Measurements from ENCODE around the gene NRSN2.

NRSN2 gene

DNA sequence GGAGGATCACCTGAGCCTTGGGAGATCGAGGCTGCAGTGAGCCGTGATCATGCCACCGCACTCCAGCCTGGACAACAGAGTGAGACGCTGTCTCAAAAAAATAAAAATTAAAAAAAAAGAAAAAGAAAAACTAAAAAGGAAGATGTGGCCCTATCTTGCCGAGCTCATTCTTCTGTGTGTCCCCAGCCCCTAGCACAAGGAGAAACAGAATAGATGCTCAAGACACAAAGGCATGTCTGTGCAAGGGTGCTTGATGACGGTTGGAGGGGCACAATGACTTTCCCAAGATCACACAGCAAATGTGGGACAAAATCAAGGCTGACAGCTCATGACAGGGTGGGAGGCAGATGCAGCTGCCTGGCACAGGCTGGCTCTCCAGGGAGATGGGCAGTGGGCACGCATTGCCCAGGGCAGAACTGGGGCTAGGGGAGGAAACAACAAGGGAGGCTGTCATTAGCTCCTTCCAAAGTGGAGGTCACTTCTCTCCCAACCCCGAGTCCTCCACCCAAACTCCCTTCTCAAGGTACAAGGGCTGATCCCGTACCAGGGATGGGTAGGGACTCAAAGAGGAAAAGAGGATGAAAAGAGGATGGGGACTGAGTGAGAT lies 775 bp upstream of the NRSN2 start:
- Histone ChIP-seq H4K20me1 (ENCODE audit: insufficient read depth, low read length) (no peaks in the 10 kb centered on the region), H3K9me3 (replicated peaks; ENCODE audit: insufficient read depth, low read length) (no peaks in the 10 kb centered on the region), H3K27ac (ENCODE audit: low read length) (no peak overlapping the region), H3K9ac (ENCODE audit: low read length) (no peak overlapping the region), H3K4me2 (ENCODE audit: low read depth, low read length) (no peak overlapping the region), H2AFZ (ENCODE audit: low read length) (no peak overlapping the region), H3K4me3 (ENCODE audit: low read length) (no peak overlapping the region), H3K27me3 (replicated peaks; ENCODE audit: insufficient read depth, low read length) (no peaks in the 10 kb centered on the region), H3K36me3 (replicated peaks; ENCODE audit: insufficient read depth, low read length) (no peaks in the 10 kb centered on the region), H3F3A (ENCODE audit: insufficient read depth, low read length) (0 out of 2 replicates have a peak, but pooled peaks cover 3% of the 10 kb centered on the region), H3K4me1 (ENCODE audit: low read length) (peaks cover 5% of the 10 kb centered on the region), H3K9me2 (replicated peaks; ENCODE audit: insufficient read depth, low read length) (no peaks in the 10 kb centered on the region), H3K79me2 (ENCODE audit: low read length) (no peaks in the 10 kb centered on the region; the same call in 1 of the 2 replicates)
- TF ChIP-seq EZH2 (optimal IDR thresholded peaks at IDR 0.05; ENCODE audit: low read depth, low read length) (no peak), EZH2phosphoT487 (IDR thresholded peaks at IDR 0.05; ENCODE audit: low read length) (no peak)
- TF ChIP-seq, protein P1, sequence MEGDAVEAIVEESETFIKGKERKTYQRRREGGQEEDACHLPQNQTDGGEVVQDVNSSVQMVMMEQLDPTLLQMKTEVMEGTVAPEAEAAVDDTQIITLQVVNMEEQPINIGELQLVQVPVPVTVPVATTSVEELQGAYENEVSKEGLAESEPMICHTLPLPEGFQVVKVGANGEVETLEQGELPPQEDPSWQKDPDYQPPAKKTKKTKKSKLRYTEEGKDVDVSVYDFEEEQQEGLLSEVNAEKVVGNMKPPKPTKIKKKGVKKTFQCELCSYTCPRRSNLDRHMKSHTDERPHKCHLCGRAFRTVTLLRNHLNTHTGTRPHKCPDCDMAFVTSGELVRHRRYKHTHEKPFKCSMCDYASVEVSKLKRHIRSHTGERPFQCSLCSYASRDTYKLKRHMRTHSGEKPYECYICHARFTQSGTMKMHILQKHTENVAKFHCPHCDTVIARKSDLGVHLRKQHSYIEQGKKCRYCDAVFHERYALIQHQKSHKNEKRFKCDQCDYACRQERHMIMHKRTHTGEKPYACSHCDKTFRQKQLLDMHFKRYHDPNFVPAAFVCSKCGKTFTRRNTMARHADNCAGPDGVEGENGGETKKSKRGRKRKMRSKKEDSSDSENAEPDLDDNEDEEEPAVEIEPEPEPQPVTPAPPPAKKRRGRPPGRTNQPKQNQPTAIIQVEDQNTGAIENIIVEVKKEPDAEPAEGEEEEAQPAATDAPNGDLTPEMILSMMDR (IDR thresholded peaks at IDR 0.05; ENCODE audit: low read length), result no peak
- DNase-seq, result no peak

DNA sequence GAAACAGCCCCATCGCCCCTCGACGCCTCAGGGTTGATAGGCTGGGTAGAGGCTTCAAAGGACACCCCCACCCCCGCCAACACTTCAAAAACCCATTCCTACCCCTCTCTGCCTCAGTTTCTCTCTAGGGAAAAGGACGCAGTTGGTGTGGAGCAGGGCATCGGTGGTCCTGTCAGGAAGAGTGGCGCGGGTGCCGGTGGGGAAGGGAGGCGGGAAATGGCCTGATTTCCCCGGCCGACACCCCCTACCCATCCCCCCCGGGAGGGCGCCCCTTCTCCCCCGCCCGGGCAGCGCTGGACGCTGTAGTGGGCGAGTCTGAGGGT lies 367 bp downstream of the NRSN2 start:
- H3K4me1 ChIP-seq (ENCODE audit: low read length), result peaks cover 9% of the 10 kb centered on the region
- 0 out of 2 replicates have a peak, but pooled peaks cover 3% of the 10 kb centered on the region for H3F3A ChIP-seq (ENCODE audit: insufficient read depth, low read length)
- no peak for DNase-seq
- H3K27ac ChIP-seq (ENCODE audit: low read length), result peak overlapping the region; percentile 66; the same call in 1 of the 2 replicates
- peak overlapping the region; percentile 83 for H3K4me3 ChIP-seq (ENCODE audit: low read length)
- H3K4me2 ChIP-seq (ENCODE audit: low read depth, low read length), result peak overlapping the region; percentile 74
- no peaks in the 10 kb centered on the region for H3K9me2 ChIP-seq (replicated peaks; ENCODE audit: insufficient read depth, low read length)
- H4K20me1 ChIP-seq (ENCODE audit: insufficient read depth, low read length), result no peaks in the 10 kb centered on the region
- H3K79me2 ChIP-seq (ENCODE audit: low read length), result no peaks in the 10 kb centered on the region; the same call in 1 of the 2 replicates
- no peaks in the 10 kb centered on the region for H3K27me3 ChIP-seq (replicated peaks; ENCODE audit: insufficient read depth, low read length)
- TF ChIP-seq EZH2 (optimal IDR thresholded peaks at IDR 0.05; ENCODE audit: low read depth, low read length) (no peak), EZH2phosphoT487 (IDR thresholded peaks at IDR 0.05; ENCODE audit: low read length) (no peak)
- TF ChIP-seq, protein P1 (IDR thresholded peaks at IDR 0.05; ENCODE audit: low read length), result no peak
- H3K9me3 ChIP-seq (replicated peaks; ENCODE audit: insufficient read depth, low read length), result no peaks in the 10 kb centered on the region
- no peaks in the 10 kb centered on the region for H3K36me3 ChIP-seq (replicated peaks; ENCODE audit: insufficient read depth, low read length)
- peak overlapping the region; percentile 92 for H2AFZ ChIP-seq (ENCODE audit: low read length)
- peak overlapping the region; percentile 87 for H3K9ac ChIP-seq (ENCODE audit: low read length)

DNA sequence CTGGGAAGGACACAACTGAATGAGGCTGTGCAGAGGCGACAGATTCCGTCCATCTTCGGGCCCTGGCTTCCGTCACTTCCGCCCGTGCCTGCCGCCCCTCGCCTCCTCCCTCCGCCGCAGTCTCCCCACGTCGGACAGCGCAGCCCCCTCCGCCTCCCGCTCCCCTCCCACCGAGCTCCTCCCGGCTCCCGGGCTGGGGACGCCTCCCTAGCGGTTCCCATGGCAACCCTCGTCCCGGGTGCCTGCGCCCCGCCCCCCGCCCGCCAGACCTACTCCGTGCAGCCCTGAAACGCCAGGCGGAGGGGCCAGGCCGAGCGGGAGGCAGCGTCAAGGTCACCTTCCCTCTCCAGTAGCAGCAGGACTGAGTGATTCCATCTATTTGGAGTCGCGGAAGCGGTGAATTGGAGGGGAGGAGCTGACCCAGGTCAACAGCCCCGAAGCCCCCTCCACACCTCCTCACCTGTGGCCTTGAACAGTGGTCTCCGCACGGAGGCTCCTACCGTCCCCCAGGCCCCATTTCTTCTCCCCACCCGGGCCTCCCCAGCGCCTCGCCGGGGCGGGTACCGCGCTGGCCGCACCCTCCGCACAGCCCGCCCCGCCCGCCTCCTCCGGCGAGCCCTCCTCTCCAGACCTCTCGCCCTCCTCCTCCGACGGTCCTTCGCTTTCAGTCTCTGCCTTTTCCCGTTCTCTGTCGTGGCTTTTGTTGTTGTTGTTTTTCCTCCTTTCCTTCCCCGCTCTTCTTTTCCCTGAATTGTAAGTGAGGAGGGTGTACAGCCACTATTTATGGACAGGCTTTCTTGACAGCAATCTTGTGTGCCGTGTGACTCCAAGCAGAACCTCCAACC lies 951 bp downstream of the NRSN2 start:
- DNase-seq, result peak; percentile 86
- Histone ChIP-seq H3F3A (ENCODE audit: insufficient read depth, low read length) (0 out of 2 replicates have a peak, but pooled peaks cover 3% of the 10 kb centered on the region), H3K9ac (ENCODE audit: low read length) (peak overlapping the region; percentile 87), H3K4me1 (ENCODE audit: low read length) (peaks cover 9% of the 10 kb centered on the region), H3K4me3 (ENCODE audit: low read length) (peak overlapping the region; percentile 83), H3K9me2 (replicated peaks; ENCODE audit: insufficient read depth, low read length) (no peaks in the 10 kb centered on the region), H3K27ac (ENCODE audit: low read length) (peak overlapping the region; percentile 66; the same call in 1 of the 2 replicates), H3K79me2 (ENCODE audit: low read length) (no peaks in the 10 kb centered on the region; the same call in 1 of the 2 replicates), H3K27me3 (replicated peaks; ENCODE audit: insufficient read depth, low read length) (no peaks in the 10 kb centered on the region), H3K4me2 (ENCODE audit: low read depth, low read length) (peak overlapping the region; percentile 74), H3K36me3 (replicated peaks; ENCODE audit: insufficient read depth, low read length) (no peaks in the 10 kb centered on the region), H4K20me1 (ENCODE audit: insufficient read depth, low read length) (no peaks in the 10 kb centered on the region), H3K9me3 (replicated peaks; ENCODE audit: insufficient read depth, low read length) (no peaks in the 10 kb centered on the region), H2AFZ (ENCODE audit: low read length) (peak overlapping the region; percentile 92)
- TF ChIP-seq, protein P1 (IDR thresholded peaks at IDR 0.05; ENCODE audit: low read length), result no peak
- no peak for TF ChIP-seq EZH2 (optimal IDR thresholded peaks at IDR 0.05; ENCODE audit: low read depth, low read length)
- no peak for TF ChIP-seq EZH2phosphoT487 (IDR thresholded peaks at IDR 0.05; ENCODE audit: low read length)
